HG03095 (cell line): ENCODE data around the gene SLC23A2.
"Not testable (repeated sequence)": the region's sequence is repeated elsewhere in the genome, so short reads cannot be mapped to it uniquely, and the experiment has no call there.

Experiments
- ATAC-seq: cut with Tn5 transposase; IDR thresholded peaks from one replicate; pipeline ENCODE4 v1.9.1; 2021; ENCODE audit warnings: moderate library complexity; ENCODE audit not compliant: unreplicated experiment

Gene SLC23A2

GRCh38 chr20:4883051-4883450 lies 118.3 kb downstream of the SLC23A2 start:
- ATAC-seq, result no peak

DNA sequence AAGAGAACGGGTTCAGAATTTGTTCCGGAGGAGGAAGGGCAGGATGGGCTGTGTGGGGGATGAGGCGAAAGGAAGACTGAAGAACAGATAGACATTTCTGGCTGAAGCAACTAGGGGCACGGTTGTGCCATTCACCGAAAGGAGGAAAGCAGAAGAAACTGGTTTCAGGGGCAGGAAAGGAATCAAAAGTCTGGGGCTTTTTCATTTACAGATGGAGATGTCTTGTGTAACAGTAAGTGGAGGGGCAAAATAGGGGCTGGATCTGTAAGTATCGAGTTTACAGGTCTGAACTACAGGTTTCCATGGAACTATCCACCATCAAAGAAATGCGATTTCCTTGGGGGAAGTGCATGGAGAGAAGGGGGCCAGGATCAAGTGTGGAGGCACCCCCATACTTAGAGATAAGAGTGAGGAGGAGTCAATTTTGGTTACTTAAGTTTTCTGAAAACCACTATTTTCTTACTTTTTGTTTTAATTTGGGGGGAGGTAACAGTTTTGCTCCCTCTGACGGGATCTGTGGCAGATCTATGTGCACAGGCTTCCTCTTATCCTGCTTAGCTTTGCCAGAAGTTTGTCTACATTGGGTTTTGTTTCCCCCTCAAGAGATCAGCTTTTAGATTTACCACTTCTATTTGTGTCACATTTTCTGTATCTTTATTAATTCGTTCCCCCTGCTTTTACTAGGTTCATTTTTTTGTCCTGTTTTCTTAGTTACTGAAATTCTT lies 120.1 kb downstream of the SLC23A2 start:
- no peak for ATAC-seq

GRCh38 chr20:4880051-4880450 lies 121.3 kb downstream of the SLC23A2 start:
- no peak for ATAC-seq

DNA sequence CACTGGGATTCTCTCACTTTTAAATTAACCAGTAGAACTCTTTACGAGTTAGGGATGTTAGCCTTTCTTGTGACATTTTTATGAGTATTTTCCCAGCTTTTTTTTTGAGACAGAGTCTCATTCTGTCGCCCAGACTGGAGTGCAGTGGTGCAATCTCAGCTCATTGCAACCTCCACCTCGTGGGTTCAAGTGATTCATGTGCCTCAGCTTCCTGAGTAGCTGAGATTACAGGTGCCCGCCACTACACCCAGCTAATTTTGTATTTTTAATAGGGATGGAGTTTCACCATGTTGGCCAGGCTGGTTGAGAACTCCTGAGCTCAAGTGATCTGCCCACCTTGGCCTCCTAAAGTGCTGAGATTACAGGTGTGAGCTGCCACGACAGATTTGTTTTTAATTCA lies 123.2 kb downstream of the SLC23A2 start:
- ATAC-seq, result not testable (repeated sequence)

DNA sequence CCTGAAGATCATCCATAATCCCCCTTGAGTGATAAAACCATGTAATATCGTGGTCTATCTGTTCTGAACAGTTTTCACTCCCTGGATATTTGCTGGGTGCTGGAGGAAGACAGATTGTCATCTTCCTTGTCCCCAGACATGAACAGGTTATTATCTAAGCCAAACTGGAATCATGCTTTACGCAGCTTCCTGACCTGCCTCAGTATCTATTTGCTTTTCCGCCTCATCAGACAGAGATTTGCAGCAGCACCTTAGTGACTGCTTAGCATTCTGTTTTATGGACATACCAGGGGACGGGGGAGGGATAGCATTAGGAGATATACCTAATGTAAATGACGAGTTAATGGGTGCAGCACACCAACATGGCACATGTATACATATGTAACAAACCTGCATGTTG lies 124.6 kb downstream of the SLC23A2 start:
- no peak for ATAC-seq

DNA sequence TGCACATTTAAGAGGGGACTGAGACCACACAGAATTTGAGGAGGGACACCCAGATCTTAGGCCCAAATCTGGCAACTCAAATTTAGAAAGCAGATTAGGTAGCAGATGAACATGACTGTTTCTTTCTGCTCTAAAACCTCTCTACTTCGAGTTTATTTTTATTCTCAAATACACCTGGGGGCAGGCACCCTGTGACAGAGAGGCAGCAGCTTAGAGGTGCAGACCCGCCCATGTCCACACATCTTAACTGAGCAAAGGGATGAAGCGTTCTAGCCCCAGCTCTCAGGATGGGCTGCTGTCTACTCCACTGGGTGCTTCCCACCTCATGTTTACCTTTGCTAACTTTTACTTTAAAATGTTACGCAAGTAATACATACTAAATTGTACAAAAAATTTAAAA lies 125.0 kb downstream of the SLC23A2 start:
- no peak for ATAC-seq

DNA sequence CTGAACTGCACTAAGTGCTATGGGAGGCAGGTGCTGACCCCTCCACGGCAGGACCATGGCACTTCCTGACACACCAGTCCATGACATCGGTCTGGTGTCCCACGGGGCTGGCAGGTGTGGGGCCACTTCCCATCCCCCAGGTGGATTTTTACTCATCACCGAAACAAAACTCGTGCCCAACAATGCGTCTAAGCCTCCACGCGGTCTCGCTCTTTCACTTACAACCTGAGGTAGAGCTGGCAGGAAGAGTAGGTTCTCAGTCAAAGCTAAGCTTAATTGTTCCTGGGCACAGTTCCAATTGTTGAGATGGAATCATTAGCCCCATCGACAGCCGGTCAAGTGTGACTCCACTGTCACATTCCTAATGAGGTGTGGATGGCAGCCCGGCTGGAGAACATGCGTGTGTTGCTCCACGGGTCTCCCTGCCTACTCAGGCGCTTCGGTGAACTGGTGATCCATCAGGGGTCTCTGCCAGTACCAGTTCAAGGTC lies 125.7 kb downstream of the SLC23A2 start:
- ATAC-seq, result no peak

DNA sequence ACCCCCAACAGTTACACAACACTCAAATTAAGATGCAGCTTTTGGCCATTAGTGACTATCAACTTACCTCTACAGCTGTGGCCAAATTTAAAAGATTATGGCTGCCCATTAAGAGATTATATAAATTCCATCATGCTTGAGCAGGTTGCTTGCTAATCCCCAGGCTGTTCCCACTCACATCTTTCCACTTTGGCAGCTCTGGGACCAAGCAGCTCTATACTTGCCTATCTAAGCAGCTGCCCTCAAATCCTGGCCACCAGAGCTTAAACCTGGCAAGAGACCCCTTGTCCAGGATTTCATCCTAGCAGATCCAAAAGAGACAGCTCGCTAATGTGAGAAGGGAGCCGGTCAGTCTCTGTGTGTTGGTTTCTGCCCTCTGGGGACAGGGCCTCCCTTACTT lies 127.9 kb downstream of the SLC23A2 start:
- ATAC-seq, result no peak

- no peak for ATAC-seq
Measured at GRCh38 chr20:4871486-4871885, 129.8 kb downstream of the SLC23A2 start.

- ATAC-seq, result no peak
Measured at GRCh38 chr20:4870906-4871305, 130.4 kb downstream of the SLC23A2 start.

DNA sequence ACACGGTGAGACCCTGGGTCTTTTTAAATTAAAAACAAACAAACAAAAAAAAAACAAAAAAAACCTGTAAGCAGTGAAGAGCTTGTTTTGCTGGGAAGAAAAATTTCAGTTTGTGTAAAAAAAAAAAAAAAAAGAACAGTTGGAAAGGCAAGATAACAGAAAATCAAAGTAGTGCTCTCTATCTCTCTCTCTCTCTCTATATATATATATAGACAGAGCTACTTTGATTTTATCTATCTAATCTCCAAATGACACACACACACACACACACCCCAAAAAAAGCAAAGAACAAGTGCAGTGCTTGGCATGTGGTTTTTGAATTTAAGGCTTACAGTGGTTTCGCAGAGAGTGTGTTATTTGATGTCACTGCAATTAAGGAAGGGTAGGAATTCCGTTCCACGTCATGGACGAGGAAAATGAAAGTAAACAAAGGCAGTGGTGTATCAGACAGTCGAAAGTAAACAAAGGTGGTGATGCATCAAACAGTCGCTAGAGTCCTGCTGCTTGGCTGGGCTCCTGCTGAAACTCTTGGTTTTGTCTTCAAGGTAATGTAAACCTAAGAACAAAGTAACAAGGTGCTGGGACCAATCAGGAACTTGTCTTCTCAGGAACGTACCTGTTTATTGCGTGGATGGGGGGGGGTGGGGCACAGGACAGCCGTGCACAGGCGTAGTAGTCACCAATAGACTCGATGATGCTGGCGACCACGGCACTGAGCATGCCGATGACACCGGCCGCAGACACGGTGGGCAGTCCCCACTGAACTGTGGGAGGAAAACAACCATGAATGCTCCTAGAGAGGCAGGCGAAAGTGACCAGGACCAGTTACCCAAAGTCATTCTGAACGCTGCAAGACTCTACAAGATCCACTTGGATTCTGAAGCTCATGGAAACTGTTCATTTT lies 131.8 kb downstream of the SLC23A2 start:
- ATAC-seq, result no peak

GRCh38 chr20:4867051-4867450 lies 134.3 kb downstream of the SLC23A2 start:
- no peak for ATAC-seq

DNA sequence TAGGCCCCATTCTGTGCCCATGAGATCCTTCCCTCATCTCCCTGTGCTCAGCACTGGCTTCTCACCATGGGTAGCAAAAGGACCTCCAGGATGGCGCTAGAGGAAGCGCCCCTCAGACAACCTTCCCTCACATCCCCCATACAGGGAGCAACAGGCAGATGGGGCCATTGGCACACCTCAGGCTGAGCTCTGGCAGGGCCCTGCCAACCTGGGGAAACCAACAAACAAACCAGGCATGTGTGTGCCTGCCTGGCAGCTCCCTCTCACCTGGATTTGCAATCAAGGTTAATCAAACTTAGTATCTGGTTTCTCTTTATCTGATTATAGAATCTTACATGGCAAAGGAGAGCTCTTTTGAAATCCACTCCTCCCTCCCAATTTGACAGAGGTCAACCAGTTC lies 134.9 kb downstream of the SLC23A2 start:
- ATAC-seq, result no peak

GRCh38 chr20:4864311-4864752 lies 137.0 kb downstream of the SLC23A2 start:
- no peak for ATAC-seq

DNA sequence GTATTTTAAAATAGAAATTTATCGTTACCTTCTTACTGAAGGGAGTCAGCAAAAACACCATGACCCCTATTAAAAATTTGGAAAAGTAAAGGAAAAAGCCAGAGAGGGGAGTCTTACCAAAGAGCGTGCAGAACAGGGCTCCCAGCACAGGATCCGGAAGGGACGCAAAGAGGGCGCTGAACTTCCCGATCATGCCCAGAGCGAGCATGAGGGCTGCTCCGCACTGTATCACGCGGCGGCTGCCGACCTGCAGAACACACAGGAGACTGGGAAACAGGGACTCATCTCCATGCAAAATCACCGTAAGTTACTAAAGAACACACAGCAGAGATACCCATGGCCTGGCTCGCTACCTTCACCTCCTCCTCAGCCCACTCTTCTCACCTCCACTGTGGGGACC lies 138.6 kb downstream of the SLC23A2 start:
- ATAC-seq, result no peak

- ATAC-seq, result no peak
Measured at GRCh38 chr20:4861961-4862360, 139.3 kb downstream of the SLC23A2 start.

DNA sequence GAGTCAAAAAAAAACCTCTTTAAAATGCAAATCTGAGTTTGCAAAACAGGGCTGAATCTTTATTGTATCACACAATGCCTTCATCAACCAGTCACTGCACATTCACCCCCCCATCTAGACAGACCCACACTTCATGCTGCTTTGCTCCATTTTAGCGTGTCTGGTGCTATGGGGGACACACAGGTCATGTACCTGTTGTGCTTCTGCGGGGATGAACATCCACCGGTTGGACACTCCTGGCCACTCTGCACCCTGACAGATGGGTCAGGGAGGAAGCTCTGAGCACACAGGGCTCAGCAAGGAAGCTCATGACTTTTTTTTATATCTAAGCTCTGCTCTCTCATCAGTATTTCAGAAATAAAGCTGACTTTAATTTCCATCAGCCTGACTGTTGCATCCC lies 143.3 kb downstream of the SLC23A2 start:
- no peak for ATAC-seq

- ATAC-seq, result no peak
Measured at GRCh38 chr20:4856022-4856755, 145.1 kb downstream of the SLC23A2 start.

- ATAC-seq, result no peak
Measured at GRCh38 chr20:4855555-4855954, 145.8 kb downstream of the SLC23A2 start.

- no peak for ATAC-seq
Measured at GRCh38 chr20:4855097-4855496, 146.2 kb downstream of the SLC23A2 start.

GRCh38 chr20:4854561-4854901 lies 146.8 kb downstream of the SLC23A2 start:
- ATAC-seq, result no peak
